CD4-positive, alpha-beta T cell treated with Interleukin-1 beta for 1 hour (primary cell): ENCODE results near the gene CYTL1.
"Not testable (repeated sequence)": the region's sequence is repeated elsewhere in the genome, so short reads cannot be mapped to it uniquely, and the experiment has no call there.

Experiments
- DNase-seq, 2 donors: peaks; one replicate each; pipeline ENCODE4 v3.0.0-alpha.2; 2020 to 2022

Gene CYTL1

GRCh38 chr4:5019274-5019673 lies at the start of gene CYTL1:
TSS of gene CYTL1 (minus strand) at chr4:5019458. CDS start at chr4:5019445, 13 bp downstream.
- no peak for DNase-seq

- no peak for DNase-seq
Observed at GRCh38 chr4:5067908-5068307, 48.6 kb upstream of the CYTL1 start.

GRCh38 chr4:5066968-5067367 lies 47.7 kb upstream of the CYTL1 start:
- DNase-seq, result not testable (repeated sequence)

- no peak for DNase-seq
Observed at GRCh38 chr4:5066101-5066500, 46.8 kb upstream of the CYTL1 start.

- no peak for DNase-seq
Observed at GRCh38 chr4:5055411-5055810, 36.2 kb upstream of the CYTL1 start.

- no peak for DNase-seq
Observed at GRCh38 chr4:5054532-5054931, 35.3 kb upstream of the CYTL1 start.

GRCh38 chr4:5052726-5053425 lies 33.6 kb upstream of the CYTL1 start:
- DNase-seq, result no peak

GRCh38 chr4:5052204-5052702 lies 33.0 kb upstream of the CYTL1 start:
- DNase-seq, result no peak

GRCh38 chr4:5051278-5052203 lies 32.3 kb upstream of the CYTL1 start, which contains the start of gene STK32B:
TSS of gene STK32B (plus strand) at chr4:5051480.
- peak in 1 of 2 donors; percentile 9 for DNase-seq

- DNase-seq, result peak in 1 of 2 donors; percentile 46
Observed at GRCh38 chr4:5050520-5051277, 31.4 kb upstream of the CYTL1 start.

- DNase-seq, result no peak
Observed at GRCh38 chr4:5048721-5049120, 29.5 kb upstream of the CYTL1 start.

- peak in 1 of 2 donors; percentile 26 for DNase-seq
Observed at GRCh38 chr4:5045097-5045496, 25.8 kb upstream of the CYTL1 start.

- no peak for DNase-seq
Observed at GRCh38 chr4:5044341-5044740, 25.1 kb upstream of the CYTL1 start.

- DNase-seq, result no peak
Observed at GRCh38 chr4:5043579-5043978, 24.3 kb upstream of the CYTL1 start.

- DNase-seq, result no peak
Observed at GRCh38 chr4:5041699-5042098, 22.4 kb upstream of the CYTL1 start.

GRCh38 chr4:5040856-5041620 lies 21.8 kb upstream of the CYTL1 start:
- no peak for DNase-seq

GRCh38 chr4:5039800-5040199 lies 20.5 kb upstream of the CYTL1 start:
- no peak for DNase-seq

- peak in 1 of 2 donors; percentile 16 for DNase-seq
Observed at GRCh38 chr4:5037553-5038551, 18.6 kb upstream of the CYTL1 start.

- no peak for DNase-seq
Observed at GRCh38 chr4:5036239-5036638, 17.0 kb upstream of the CYTL1 start.

GRCh38 chr4:5034206-5034605 lies 14.9 kb upstream of the CYTL1 start:
- no peak for DNase-seq
